ENCODE measurements around the gene SEZ6L. TPM values are rescaled to one million over a fixed set of nuclear protein-coding genes. Genes with fewer than 3 reads are reported as not detected.

Gene SEZ6L
- total RNA-seq, 1 donor = not detected

DNA sequence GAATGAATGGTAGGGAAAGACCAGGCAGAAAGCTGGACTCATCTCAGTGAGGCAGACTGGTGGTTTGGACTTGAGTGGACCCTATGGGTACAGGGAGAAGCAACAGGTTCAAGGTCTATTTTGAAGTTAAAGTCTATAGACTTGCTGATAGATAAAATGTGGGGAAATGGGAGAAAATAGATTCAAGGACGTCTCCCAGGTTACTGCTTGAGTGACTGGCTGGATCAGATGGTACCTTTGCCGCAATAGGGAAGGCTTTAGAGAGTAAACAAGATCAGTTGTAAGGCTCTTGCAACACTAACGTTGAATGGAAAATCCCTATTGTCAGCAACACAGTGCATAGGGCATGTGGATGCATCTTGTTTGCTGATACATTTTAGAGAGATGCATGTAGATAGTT is 27.4 kb downstream of the SEZ6L start:
- TF ChIP-seq, protein P1, sequence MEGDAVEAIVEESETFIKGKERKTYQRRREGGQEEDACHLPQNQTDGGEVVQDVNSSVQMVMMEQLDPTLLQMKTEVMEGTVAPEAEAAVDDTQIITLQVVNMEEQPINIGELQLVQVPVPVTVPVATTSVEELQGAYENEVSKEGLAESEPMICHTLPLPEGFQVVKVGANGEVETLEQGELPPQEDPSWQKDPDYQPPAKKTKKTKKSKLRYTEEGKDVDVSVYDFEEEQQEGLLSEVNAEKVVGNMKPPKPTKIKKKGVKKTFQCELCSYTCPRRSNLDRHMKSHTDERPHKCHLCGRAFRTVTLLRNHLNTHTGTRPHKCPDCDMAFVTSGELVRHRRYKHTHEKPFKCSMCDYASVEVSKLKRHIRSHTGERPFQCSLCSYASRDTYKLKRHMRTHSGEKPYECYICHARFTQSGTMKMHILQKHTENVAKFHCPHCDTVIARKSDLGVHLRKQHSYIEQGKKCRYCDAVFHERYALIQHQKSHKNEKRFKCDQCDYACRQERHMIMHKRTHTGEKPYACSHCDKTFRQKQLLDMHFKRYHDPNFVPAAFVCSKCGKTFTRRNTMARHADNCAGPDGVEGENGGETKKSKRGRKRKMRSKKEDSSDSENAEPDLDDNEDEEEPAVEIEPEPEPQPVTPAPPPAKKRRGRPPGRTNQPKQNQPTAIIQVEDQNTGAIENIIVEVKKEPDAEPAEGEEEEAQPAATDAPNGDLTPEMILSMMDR (IDR thresholded peaks at IDR 0.05; ENCODE audit: insufficient read depth, low read depth, low read length) = no peak
- no peak for DNase-seq (ENCODE audit: low read depth)
- no peak overlapping the region for H3K4me3 ChIP-seq (ENCODE audit: low read depth, low read length)

DNA sequence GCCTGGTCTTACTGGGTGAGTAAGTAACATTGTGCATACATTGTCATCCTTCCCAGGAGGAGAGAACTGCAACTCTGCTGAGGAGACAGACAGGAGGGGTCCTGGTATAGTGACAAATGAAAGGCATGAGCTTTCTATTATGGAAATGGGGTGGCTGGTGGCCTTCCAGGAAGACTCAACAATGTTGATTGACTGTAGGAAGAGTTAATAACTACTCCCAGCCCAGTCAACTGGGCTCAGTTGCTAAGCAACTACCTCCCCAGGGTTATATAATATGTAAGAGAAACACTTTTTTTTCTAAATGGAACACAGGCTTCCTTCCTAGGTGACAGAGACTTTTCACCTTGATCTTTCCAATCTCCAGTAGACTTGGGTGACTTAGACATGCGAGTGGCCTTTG is 28.2 kb downstream of the SEZ6L start:
- H3K4me3 ChIP-seq (ENCODE audit: low read depth, low read length) = no peak overlapping the region
- DNase-seq (ENCODE audit: low read depth) = no peak
- TF ChIP-seq, protein P1 (IDR thresholded peaks at IDR 0.05; ENCODE audit: insufficient read depth, low read depth, low read length) = no peak

DNA sequence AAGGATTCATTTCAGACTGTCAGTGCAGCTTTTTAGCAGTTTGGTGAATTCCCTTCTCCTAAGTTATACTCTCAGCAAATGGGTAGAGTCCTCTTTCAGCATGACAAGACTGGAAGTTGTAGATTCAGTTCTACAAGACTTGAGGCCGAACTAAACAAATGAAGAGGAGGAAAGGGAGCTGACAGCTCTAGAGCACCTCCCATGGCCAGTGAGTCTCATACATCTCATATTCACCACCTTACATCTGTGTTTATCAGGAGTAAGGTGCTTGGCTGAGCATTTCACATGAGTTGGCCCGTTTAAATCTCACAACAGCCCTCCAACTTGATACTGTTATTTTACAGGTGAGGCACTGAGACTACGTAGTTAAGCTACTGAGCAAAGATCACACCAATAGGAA is 30.4 kb downstream of the SEZ6L start:
- TF ChIP-seq, protein P1 (IDR thresholded peaks at IDR 0.05; ENCODE audit: insufficient read depth, low read depth, low read length) = no peak
- H3K4me3 ChIP-seq (ENCODE audit: low read depth, low read length) = no peak overlapping the region
- no peak for DNase-seq (ENCODE audit: low read depth)

DNA sequence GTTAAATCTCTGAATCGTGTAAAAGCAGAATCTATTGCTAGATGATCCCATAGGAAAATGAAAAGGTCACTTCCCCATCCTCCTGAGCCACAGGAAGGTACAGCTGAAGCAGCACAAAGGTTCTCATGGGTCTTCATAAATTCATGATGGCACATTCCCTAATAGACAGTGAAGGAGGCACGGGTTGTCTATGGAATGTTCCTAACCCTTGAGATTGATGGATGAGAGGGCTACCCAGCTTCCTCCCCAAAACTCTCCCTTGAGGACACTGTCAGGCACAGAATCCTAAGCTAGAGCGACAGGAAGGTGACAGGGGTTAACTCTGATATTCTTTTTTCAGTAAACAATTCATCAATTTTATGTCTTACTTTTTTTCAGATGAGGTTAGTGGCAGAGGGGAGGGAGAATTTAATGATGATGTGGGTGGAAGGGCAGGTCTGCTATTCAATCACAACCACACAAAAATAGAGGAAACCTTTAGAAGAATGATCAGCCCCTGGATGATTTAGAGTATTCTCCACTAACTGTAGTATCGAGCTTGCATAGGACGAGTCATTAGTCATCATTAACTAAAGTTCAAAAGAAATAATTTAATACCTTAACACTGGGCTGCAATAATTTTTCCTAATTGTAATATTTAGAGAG is 33.1 kb downstream of the SEZ6L start:
- H3K4me3 ChIP-seq (ENCODE audit: low read depth, low read length) = no peak overlapping the region
- DNase-seq (ENCODE audit: low read depth) = no peak
- TF ChIP-seq, protein P1 (IDR thresholded peaks at IDR 0.05; ENCODE audit: insufficient read depth, low read depth, low read length) = no peak

DNA sequence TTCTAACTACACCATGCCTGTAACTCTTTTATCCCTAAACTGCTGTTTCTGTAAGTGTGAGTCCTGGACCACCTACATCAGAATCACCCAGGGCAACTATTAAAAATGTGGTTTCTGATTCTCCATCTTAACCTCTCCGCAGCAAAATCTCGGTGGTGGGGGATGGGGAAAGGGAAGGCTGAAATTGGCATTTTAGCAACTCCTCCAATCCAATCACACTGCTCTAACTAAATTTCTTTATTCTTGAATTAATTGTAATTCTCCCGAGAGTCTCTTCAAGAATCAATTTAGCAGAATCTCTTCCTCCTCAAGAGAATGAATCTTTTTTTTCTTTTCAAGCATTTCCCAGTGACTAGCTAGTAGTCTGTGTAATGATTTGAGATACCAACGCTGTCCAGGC is 36.2 kb downstream of the SEZ6L start:
- DNase-seq (ENCODE audit: low read depth) = no peak
- TF ChIP-seq, protein P1 (IDR thresholded peaks at IDR 0.05; ENCODE audit: insufficient read depth, low read depth, low read length) = no peak
- no peak overlapping the region for H3K4me3 ChIP-seq (ENCODE audit: low read depth, low read length)

DNA sequence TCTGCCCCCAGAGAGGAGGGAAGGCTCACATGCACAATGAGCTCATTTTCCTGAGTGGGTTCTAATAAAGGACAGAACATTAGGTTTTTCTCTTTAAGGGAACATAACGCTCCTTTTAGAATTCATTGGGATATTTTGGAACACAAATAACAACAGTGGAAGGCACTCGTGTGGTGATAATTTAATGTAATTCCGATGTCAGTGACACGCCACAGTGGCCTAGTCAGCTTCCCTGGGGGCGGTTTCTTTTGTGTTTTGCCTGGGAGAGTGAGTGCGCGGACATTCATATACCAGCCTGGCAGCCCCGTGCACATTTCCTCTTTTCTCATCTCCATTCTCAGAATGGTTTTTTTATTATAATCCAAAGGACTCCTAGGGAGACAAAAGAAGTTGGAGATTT is 41.1 kb downstream of the SEZ6L start:
- no peak overlapping the region for H3K4me3 ChIP-seq (ENCODE audit: low read depth, low read length)
- no peak for DNase-seq (ENCODE audit: low read depth)
- TF ChIP-seq, protein P1 (IDR thresholded peaks at IDR 0.05; ENCODE audit: insufficient read depth, low read depth, low read length) = no peak

DNA sequence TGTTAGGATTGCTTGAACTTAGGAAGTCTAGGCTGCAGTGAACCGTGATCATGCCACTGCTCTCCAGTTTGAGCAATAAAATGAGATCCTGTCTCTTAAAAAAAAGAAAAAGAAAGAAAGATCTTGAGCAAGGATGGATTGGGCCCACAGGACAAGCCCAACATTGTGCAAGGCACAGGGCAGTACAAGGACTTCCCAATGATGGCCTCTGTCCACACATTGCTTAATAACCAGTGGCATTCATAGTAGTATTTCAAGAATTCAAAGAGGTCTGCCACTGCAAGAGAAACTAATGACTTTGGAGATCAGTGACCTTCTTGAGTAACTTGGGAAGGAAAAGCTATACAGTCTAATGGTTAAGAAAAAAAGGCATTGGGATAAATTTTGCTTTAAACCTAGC is 44.6 kb downstream of the SEZ6L start:
- TF ChIP-seq, protein P1 (IDR thresholded peaks at IDR 0.05; ENCODE audit: insufficient read depth, low read depth, low read length) = no peak
- no peak overlapping the region for H3K4me3 ChIP-seq (ENCODE audit: low read depth, low read length)
- DNase-seq (ENCODE audit: low read depth) = no peak

Measured in fibroblast of villous mesenchyme (primary cell).